OCI-LY7 (cell line): ENCODE measurements around the gene DUSP9. TPM values are rescaled to one million over a fixed set of nuclear protein-coding genes. Genes with fewer than 3 reads are reported as not detected.

Source experiments
- BruUV-seq: library from RNA; stranded (reverse); fragments of 400-500 nt; replicated peaks from 2 replicates; lab custom pipeline; 2021; lab: Mats Ljungman, UMichigan
- CTCF ChIA-PET: fragments of 300-600 bp; sonication (Branson Sonifier 250); formaldehyde crosslinking; loops from one replicate; lab custom pipeline; 2022; ENCODE audit warnings: antibody characterized with exemption; ENCODE audit not compliant: unreplicated experiment; lab: Charles Lee
- POLR2A ChIA-PET: fragments of 300-600 bp; sonication (Branson Sonifier 250); formaldehyde crosslinking; loops from one replicate; lab custom pipeline; 2022; ENCODE audit warnings: antibody characterized with exemption; lab: Charles Lee
- DNase-seq: peaks from one replicate; pipeline ENCODE4 v3.0.0-alpha.2; 2015; ENCODE audit warnings: low spot score
- H2AFZ ChIP-seq: fragments of 200-600 bp; sonication (generic), shearing (Covaris generic); 2 replicates; pipeline ENCODE4 v1.6.1; 2014; ENCODE audit warnings: mild to moderate bottlenecking, antibody characterized with exemption, low read length, moderate library complexity
- H3K27ac ChIP-seq: fragments of 200-600 bp; sonication (generic); 2 replicates; pipeline ENCODE4 v1.5.1; 2014; ENCODE audit warnings: mixed run types, low read depth, mild to moderate bottlenecking, moderate library complexity, low read length, inconsistent platforms; ENCODE audit not compliant: poor library complexity, severe bottlenecking
- H3K36me3 ChIP-seq: fragments of 200-600 bp; sonication (generic); 2 replicates; pipeline ENCODE4 v1.6.1; 2014; ENCODE audit warnings: mild to moderate bottlenecking, antibody characterized with exemption, low read length, moderate library complexity, mixed read lengths; ENCODE audit not compliant: insufficient read depth
- H3K4me1 ChIP-seq: fragments of 200-600 bp; sonication (generic); 2 replicates; pipeline ENCODE4 v1.5.1; 2014; ENCODE audit warnings: mild to moderate bottlenecking, low read length; ENCODE audit not compliant: insufficient read depth, poor library complexity, severe bottlenecking
- H3K4me2 ChIP-seq: fragments of 200-600 bp; sonication (generic); 2 replicates; pipeline ENCODE4 v1.6.1; 2014; ENCODE audit warnings: mild to moderate bottlenecking, low read length
- H3K4me3 ChIP-seq: fragments of 200-600 bp; sonication (generic); 2 replicates; pipeline ENCODE4 v1.5.1; 2014; ENCODE audit warnings: mild to moderate bottlenecking, low read depth, low read length; ENCODE audit not compliant: poor library complexity, severe bottlenecking
- H3K79me2 ChIP-seq: fragments of 200-600 bp; sonication (generic); 2 replicates; pipeline ENCODE4 v1.6.1; 2016; ENCODE audit warnings: low read depth, mild to moderate bottlenecking, low read length, moderate library complexity, mixed read lengths; ENCODE audit not compliant: insufficient read depth
- H3K9me2 ChIP-seq: fragments of 200-600 bp; sonication (generic); 2 replicates; pipeline ENCODE4 v1.6.1; 2016; ENCODE audit warnings: mild to moderate bottlenecking, low read length, mixed read lengths; ENCODE audit not compliant: insufficient read depth
- H3K9me3 ChIP-seq: fragments of 200-600 bp; sonication (generic); 2 replicates; pipeline ENCODE4 v1.6.1; 2014; ENCODE audit warnings: mild to moderate bottlenecking, mixed run types, low read length, mixed read lengths
- H4K20me1 ChIP-seq: fragments of 200-600 bp; sonication (generic); 2 replicates; pipeline ENCODE4 v1.6.1; 2014; ENCODE audit warnings: mild to moderate bottlenecking, antibody characterized with exemption, low read length, moderate library complexity, mixed read lengths; ENCODE audit not compliant: insufficient read depth
- EZH2phosphoT487 ChIP-seq: fragments of 200-600 bp; sonication (generic); IDR thresholded peaks from 2 replicates; pipeline ENCODE4 v1.6.1; 2018; ENCODE audit warnings: low read depth, borderline replicate concordance, mild to moderate bottlenecking, mixed run types, antibody characterized with exemption, low read length, moderate library complexity, mixed read lengths
- intact Hi-C: fragments of 100-400 bp; cut with micrococcal nuclease; formaldehyde crosslinking; loops from one replicate; pipeline ENCODE4 v1.10.0; 2022; ENCODE audit not compliant: unreplicated experiment
- total RNA-seq, 2 experiments: library from RNA; depleted of rRNA in 1 of 2; stranded (reverse); fragments of >200 nt in 1 of 2; shearing (Covaris generic) in 1 of 2; gene quantifications; 2 replicates each; pipeline ENCODE4 v1.2.3, GENCODE V29; 2014 to 2022
- TF ChIP-seq, protein P1 (sequence below): fragments of 200-600 bp; sonication (generic); conservative IDR thresholded peaks from 2 replicates; pipeline ENCODE4 v1.5.1; 2014; ENCODE audit warnings: mild to moderate bottlenecking, antibody characterized with exemption, low read length, moderate library complexity, mixed read lengths

The DUSP9 gene
- total RNA-seq, 2 experiments from 2014 or later, result not detected

GRCh38 chrX:153626025-153626633, 20.9 kb upstream of the DUSP9 start:
- Histone ChIP-seq H3K4me2 (no peak overlapping the region), H3K9me2 (no peaks in the 10 kb centered on the region), H3K36me3 (no peaks in the 10 kb centered on the region), H3K4me3 (no peak overlapping the region), H3K9me3 (no peaks in the 10 kb centered on the region), H2AFZ (no peak overlapping the region), H3K4me1 (no peaks in the 10 kb centered on the region), H4K20me1 (no peaks in the 10 kb centered on the region), H3K79me2 (no peaks in the 10 kb centered on the region), H3K27ac (no peak overlapping the region)
- CTCF ChIA-PET, result no interaction called here
- TF ChIP-seq, protein P1, sequence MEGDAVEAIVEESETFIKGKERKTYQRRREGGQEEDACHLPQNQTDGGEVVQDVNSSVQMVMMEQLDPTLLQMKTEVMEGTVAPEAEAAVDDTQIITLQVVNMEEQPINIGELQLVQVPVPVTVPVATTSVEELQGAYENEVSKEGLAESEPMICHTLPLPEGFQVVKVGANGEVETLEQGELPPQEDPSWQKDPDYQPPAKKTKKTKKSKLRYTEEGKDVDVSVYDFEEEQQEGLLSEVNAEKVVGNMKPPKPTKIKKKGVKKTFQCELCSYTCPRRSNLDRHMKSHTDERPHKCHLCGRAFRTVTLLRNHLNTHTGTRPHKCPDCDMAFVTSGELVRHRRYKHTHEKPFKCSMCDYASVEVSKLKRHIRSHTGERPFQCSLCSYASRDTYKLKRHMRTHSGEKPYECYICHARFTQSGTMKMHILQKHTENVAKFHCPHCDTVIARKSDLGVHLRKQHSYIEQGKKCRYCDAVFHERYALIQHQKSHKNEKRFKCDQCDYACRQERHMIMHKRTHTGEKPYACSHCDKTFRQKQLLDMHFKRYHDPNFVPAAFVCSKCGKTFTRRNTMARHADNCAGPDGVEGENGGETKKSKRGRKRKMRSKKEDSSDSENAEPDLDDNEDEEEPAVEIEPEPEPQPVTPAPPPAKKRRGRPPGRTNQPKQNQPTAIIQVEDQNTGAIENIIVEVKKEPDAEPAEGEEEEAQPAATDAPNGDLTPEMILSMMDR, result no peak
- TF ChIP-seq EZH2phosphoT487, result no peak
- POLR2A ChIA-PET, result no interaction called here
- no TSS peak for BruUV-seq
- DNase-seq, result no peak
- intact Hi-C loops, result no loop called here

DNA sequence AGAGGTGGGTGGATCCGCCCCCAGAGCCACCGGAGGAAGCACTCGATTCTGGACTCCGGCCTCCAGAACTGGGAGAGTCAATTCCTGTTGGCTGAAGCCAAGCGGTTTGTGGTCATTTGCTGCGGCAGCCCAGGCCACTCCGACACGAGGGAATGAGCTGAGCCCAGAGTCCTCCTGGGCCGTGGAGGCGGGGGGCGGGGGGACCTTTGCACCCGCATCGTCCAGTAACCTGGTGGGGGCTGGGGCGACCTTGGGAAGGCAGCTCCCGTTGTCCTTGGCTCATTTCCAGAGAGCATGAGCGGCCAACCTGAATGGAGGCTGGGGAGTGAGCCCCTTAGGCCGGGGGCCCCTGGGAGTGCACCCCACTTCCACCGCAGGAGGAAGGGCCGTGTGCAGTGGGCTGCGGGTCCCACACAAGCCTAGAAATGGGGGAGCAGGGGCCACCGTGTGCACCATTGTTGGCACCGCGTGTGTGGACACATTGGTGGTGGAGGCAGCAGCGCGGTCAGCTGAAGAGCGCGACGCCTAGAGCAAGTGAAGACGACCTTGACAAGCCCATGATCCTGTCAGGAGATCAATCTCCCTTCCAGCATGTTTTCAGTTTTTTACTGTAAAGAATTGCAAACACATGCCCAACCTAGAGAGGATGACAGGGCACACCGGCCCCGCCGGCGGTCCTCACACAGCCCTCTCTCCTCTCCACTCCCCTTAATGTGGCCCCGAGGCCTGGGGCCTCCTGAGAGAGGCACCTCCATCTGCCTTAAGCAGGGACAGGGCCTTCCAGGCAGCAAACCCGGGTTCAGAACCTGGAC, 19.9 kb upstream of the DUSP9 start:
- BruUV-seq, result no TSS peak
- no peaks in the 10 kb centered on the region for H3K79me2 ChIP-seq
- no peak overlapping the region for H3K27ac ChIP-seq
- no peaks in the 10 kb centered on the region for H4K20me1 ChIP-seq
- TF ChIP-seq, protein P1, result no peak
- TF ChIP-seq EZH2phosphoT487, result no peak
- no peak overlapping the region for H2AFZ ChIP-seq
- ChIA-PET CTCF (no interaction called here), POLR2A (no interaction called here)
- no peak overlapping the region for H3K4me3 ChIP-seq
- H3K9me3 ChIP-seq, result no peaks in the 10 kb centered on the region
- H3K4me1 ChIP-seq, result no peaks in the 10 kb centered on the region
- no peaks in the 10 kb centered on the region for H3K9me2 ChIP-seq
- intact Hi-C loops, result no loop called here
- no peak overlapping the region for H3K4me2 ChIP-seq
- no peak for DNase-seq
- no peaks in the 10 kb centered on the region for H3K36me3 ChIP-seq

DNA sequence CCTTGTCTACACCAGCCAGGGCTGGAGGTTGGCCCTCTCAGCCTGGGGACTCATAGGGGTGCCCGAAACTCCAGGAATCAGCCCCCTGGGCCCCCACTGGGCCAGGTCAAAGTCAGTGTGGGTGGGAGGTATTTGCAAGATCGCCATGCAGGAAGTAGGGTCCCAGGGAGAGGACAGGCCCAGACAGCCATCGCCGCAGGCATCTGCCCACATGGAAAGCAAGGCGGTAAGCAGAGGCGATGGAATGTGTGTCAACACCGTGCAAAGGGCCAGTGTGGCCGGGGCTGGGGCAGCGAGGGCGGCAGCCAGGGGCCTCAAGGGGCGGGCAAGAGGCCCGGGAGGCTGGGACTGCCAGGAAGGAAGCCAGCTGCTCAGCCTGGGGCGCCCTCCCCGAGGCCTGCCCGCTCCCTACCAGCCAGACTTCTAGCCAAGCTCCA, 19.3 kb upstream of the DUSP9 start:
- Histone ChIP-seq H3K79me2 (no peaks in the 10 kb centered on the region), H3K4me2 (no peak overlapping the region), H3K4me3 (no peak overlapping the region), H2AFZ (no peak overlapping the region), H3K27ac (no peak overlapping the region), H4K20me1 (no peaks in the 10 kb centered on the region), H3K9me3 (no peaks in the 10 kb centered on the region), H3K4me1 (no peaks in the 10 kb centered on the region), H3K36me3 (no peaks in the 10 kb centered on the region), H3K9me2 (no peaks in the 10 kb centered on the region)
- ChIA-PET POLR2A (no interaction called here), CTCF (no interaction called here)
- TF ChIP-seq, protein P1, result no peak
- no peak for TF ChIP-seq EZH2phosphoT487
- no TSS peak for BruUV-seq
- intact Hi-C loops, result no loop called here
- DNase-seq, result no peak
